Stimulated activated effector memory CD8-positive, alpha-beta T cell treated with anti-CD3 and anti-CD28 coated beads, Interleukin-12 subunit alpha, Interleukin-12 subunit beta, amount 100 ng/mL, for 72 hours (primary cell): Measurements from ENCODE around the gene ACSM2A.
"Not testable (repeated sequence)": the region's sequence is repeated elsewhere in the genome, so short reads cannot be mapped to it uniquely, and the experiment has no call there.

Experiments used
- ATAC-seq: fragments of 150-1000 bp; cut with Tn5 transposase; 2 replicates; pipeline ENCODE4 v1.10.0; 2021
- DNase-seq, 2 donors: peaks; one replicate each; pipeline ENCODE4 v3.0.0; 2021 to 2022; ENCODE audit warnings: low spot score in 2 of 2
- H3K27ac Mint-ChIP-seq: one replicate; pipeline ENCODE4 v1.8.0; 2022; ENCODE audit warnings: mild to moderate bottlenecking, mixed read lengths
- H3K36me3 Mint-ChIP-seq: one replicate; pipeline ENCODE4 v1.8.0; 2022; ENCODE audit warnings: mild to moderate bottlenecking, mixed read lengths
- H3K4me1 Mint-ChIP-seq: one replicate; pipeline ENCODE4 v1.8.0; 2022; ENCODE audit warnings: mixed read lengths
- H3K4me3 Mint-ChIP-seq: one replicate; pipeline ENCODE4 v1.8.0; 2022; ENCODE audit warnings: mild to moderate bottlenecking, mixed read lengths
- H3K9me3 Mint-ChIP-seq: one replicate; pipeline ENCODE4 v1.8.0; 2022; ENCODE audit warnings: mixed read lengths

The ACSM2A gene, protein sequence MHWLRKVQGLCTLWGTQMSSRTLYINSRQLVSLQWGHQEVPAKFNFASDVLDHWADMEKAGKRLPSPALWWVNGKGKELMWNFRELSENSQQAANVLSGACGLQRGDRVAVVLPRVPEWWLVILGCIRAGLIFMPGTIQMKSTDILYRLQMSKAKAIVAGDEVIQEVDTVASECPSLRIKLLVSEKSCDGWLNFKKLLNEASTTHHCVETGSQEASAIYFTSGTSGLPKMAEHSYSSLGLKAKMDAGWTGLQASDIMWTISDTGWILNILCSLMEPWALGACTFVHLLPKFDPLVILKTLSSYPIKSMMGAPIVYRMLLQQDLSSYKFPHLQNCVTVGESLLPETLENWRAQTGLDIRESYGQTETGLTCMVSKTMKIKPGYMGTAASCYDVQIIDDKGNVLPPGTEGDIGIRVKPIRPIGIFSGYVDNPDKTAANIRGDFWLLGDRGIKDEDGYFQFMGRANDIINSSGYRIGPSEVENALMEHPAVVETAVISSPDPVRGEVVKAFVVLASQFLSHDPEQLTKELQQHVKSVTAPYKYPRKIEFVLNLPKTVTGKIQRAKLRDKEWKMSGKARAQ

DNA sequence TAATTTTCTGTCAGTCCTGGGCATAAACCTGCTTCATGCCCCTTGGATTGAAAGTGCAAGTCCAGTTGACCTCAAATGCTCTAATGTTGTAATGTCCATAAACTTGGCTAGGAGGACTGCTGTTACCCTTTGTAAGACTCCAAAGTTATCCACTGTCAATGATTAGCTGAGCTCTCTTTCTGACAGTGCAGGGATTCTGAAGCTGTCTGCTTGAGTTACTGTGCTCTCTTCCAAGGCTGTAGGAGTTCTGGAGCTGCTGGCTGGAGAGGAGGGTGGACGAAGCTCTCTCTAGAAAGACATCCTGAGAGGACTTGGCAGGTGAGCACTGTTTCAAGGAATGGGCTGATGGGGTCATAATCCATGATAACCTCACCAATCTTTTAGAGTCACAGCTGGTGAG, at the start of gene ACSM2A:
Gene ACSM2A (plus strand): TSS at position 158 of the 400 bp plus-strand sequence. CDS start 8,594 bp downstream, outside the sequence.
- not testable (repeated sequence) for H3K4me1 Mint-ChIP-seq, DNase-seq, H3K36me3 Mint-ChIP-seq, H3K9me3 Mint-ChIP-seq, H3K27ac Mint-ChIP-seq, ATAC-seq, H3K4me3 Mint-ChIP-seq

DNA sequence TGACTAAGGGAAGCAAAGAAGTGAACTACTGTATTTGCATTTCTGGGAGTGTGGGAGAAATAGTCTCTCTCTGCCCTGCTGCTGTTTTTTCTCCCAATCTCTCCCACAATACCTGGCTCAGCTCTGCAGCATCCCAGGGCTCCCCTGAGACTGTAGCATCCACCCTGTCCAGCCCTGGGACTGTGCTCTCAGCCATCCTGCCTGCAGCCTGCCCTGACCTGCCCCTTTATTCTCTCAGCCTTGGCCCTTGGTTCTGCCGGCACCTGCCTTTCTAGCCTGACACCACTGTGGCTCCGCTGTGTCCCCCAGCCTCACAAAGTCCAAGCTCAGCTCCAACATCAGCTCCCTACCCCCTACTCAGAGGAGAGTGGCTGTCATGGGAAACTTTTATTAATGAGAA, 48.7 kb upstream of the ACSM2A start:
- Mint-ChIP-seq H3K27ac (no peak overlapping the region), H3K4me3 (no peak overlapping the region), H3K36me3 (no peaks in the 10 kb centered on the region), H3K4me1 (no peaks in the 10 kb centered on the region), H3K9me3 (no peaks in the 10 kb centered on the region)
- ATAC-seq (no peak), DNase-seq (no peak)

DNA sequence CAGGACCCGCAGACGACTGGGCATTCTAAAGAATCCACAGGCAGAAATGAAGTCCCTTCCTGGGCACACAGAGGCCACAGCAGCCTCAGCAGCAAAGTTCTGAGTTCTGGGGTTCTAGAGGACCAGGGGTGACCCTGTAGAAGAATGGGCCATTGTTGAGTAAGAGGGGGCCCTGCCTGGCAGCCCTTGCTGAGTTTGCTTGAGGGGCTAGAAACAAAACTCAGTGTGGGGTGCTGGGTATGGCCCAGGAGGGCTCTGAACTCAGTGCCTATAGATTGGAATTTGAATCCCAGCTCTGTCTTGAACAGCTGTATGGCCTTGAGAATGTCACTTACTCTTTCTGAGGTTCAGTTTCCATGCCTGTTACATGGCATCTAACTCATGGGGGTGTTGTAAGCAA, 46.7 kb upstream of the ACSM2A start, which contains the start of gene PDILT:
Gene PDILT (minus strand): TSS at position 101 of the 400 bp plus-strand sequence. CDS start 5,437 bp downstream, outside the sequence.
- ATAC-seq (no peak), DNase-seq (no peak)
- Mint-ChIP-seq H3K4me3 (no peak within 1 kb of the TSS), H3K27ac (no peak within 1 kb of the TSS), H3K4me1 (no peaks in the 10 kb centered on the region), H3K36me3 (no peaks in the 10 kb centered on the region), H3K9me3 (no peaks in the 10 kb centered on the region)

DNA sequence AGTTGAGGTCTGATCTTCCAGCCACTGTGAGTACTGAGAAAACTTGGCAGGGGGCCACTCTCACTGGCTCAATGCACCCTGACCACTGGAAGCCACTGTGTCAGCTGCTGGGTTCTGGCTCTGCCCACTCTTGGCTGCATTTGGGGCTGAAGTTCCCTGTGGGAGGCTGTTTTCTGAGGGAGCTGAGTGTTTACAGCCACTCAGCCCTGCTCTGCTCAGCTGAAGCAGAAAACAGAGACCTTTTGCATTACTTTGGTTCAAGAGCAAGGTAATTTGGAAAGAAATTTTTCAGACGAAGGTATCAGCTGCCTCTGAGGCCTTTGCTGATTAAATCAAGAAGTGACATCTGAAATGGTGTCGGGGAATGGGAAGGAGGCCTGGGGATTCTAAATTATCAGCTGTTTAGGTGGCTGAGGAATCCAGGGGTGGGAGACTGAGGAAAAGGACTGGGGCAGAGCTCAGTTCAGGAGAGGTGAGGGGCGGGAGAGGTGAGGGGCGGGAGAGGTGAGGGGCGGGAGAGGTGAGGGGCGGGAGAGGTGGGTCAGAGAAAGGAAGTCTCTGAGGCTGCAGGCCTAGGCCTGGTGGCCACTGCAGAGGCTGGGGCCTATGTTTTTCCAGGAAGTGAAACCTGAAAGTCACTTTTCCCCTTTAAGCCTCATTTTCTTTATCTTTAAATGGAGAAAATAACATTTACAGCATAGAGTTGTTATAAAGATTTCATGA, 41.8 kb upstream of the ACSM2A start, which contains the start of gene ACSM5:
Gene ACSM5 (plus strand): TSS at position 137 of the 723 bp plus-strand sequence. CDS start 1,951 bp downstream, outside the sequence.
- H3K9me3 Mint-ChIP-seq: no peaks in the 10 kb centered on the region
- H3K27ac Mint-ChIP-seq: no peak within 1 kb of the TSS
- H3K4me3 Mint-ChIP-seq: no peak within 1 kb of the TSS
- DNase-seq: no peak
- no peaks in the 10 kb centered on the region for H3K36me3 Mint-ChIP-seq
- no peak for ATAC-seq
- H3K4me1 Mint-ChIP-seq: no peaks in the 10 kb centered on the region

DNA sequence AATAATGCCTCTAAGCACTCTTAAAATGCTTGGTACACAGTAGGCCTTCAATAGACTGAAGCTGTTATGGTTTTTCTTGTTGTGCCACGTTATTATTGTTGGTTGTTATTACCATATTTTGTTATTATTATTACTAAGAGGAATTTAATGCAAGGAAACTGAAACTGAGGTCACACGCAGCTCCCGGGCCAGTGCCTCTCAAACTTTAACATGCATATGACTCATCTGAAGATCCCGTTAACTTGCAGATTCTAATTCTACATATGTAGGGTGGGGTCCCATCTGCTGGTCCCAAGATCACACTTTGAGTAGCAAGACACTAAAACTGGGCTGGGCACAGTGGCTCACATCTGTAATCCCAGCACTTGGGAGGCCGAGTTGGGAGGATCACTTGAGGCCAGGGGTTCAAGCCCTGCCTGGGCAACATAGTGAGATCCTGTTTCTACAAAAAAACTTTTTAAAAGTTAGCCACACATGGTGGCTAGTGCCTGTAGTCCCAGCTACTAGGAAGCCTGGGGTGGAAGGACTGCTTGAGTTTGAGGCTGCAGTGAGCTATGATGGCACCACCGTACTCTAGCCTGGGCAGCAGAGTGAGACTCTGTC, 41.1 kb upstream of the ACSM2A start:
- no peak for ATAC-seq
- no peaks in the 10 kb centered on the region for H3K36me3 Mint-ChIP-seq
- no peak for DNase-seq
- no peak overlapping the region for H3K4me3 Mint-ChIP-seq
- no peaks in the 10 kb centered on the region for H3K4me1 Mint-ChIP-seq
- H3K9me3 Mint-ChIP-seq: no peaks in the 10 kb centered on the region
- H3K27ac Mint-ChIP-seq: no peak overlapping the region

GRCh38 chr16:20411055-20411454, 40.3 kb upstream of the ACSM2A start:
- H3K4me1 Mint-ChIP-seq: no peaks in the 10 kb centered on the region
- no peaks in the 10 kb centered on the region for H3K36me3 Mint-ChIP-seq
- ATAC-seq (no peak), DNase-seq (no peak)
- no peak overlapping the region for H3K27ac Mint-ChIP-seq
- H3K4me3 Mint-ChIP-seq: no peak overlapping the region
- no peaks in the 10 kb centered on the region for H3K9me3 Mint-ChIP-seq

GRCh38 chr16:20415541-20415940, 35.8 kb upstream of the ACSM2A start:
- no peak overlapping the region for H3K27ac Mint-ChIP-seq
- H3K36me3 Mint-ChIP-seq: no peaks in the 10 kb centered on the region
- no peaks in the 10 kb centered on the region for H3K9me3 Mint-ChIP-seq
- DNase-seq (no peak), ATAC-seq (no peak)
- no peak overlapping the region for H3K4me3 Mint-ChIP-seq
- no peaks in the 10 kb centered on the region for H3K4me1 Mint-ChIP-seq

- not testable (repeated sequence) for H3K27ac Mint-ChIP-seq, ATAC-seq, DNase-seq, H3K9me3 Mint-ChIP-seq, H3K36me3 Mint-ChIP-seq, H3K4me3 Mint-ChIP-seq, H3K4me1 Mint-ChIP-seq
These were observed 32.2 kb upstream of the ACSM2A start for GRCh38 chr16:20419093-20419492.

- not testable (repeated sequence) for H3K4me3 Mint-ChIP-seq
These were observed 29.6 kb upstream of the ACSM2A start for GRCh38 chr16:20421748-20422147.

GRCh38 chr16:20423772-20424128, 27.6 kb upstream of the ACSM2A start:
- not testable (repeated sequence) for H3K4me3 Mint-ChIP-seq

More at GRCh38 chr16:20421748-20422147, 29.6 kb upstream of the ACSM2A start:
- H3K36me3 Mint-ChIP-seq, H3K9me3 Mint-ChIP-seq, H3K27ac Mint-ChIP-seq, DNase-seq, ATAC-seq, H3K4me1 Mint-ChIP-seq: not testable (repeated sequence)

GRCh38 chr16:20424129-20424866, 27.0 kb upstream of the ACSM2A start:
- Mint-ChIP-seq H3K9me3 (peaks cover 5% of the 10 kb centered on the region), H3K36me3 (no peaks in the 10 kb centered on the region), H3K4me3 (no peak overlapping the region), H3K27ac (no peak overlapping the region), H3K4me1 (no peaks in the 10 kb centered on the region)
- ATAC-seq (no peak), DNase-seq (no peak)

More at GRCh38 chr16:20423772-20424128, 27.6 kb upstream of the ACSM2A start:
- H3K4me1 Mint-ChIP-seq, H3K27ac Mint-ChIP-seq, ATAC-seq, H3K36me3 Mint-ChIP-seq, H3K9me3 Mint-ChIP-seq, DNase-seq: not testable (repeated sequence)

- ATAC-seq, H3K27ac Mint-ChIP-seq, H3K4me3 Mint-ChIP-seq, H3K4me1 Mint-ChIP-seq, DNase-seq, H3K36me3 Mint-ChIP-seq, H3K9me3 Mint-ChIP-seq: not testable (repeated sequence)
These were observed 23.9 kb upstream of the ACSM2A start for GRCh38 chr16:20427401-20427797.

- not testable (repeated sequence) for H3K36me3 Mint-ChIP-seq, H3K27ac Mint-ChIP-seq, DNase-seq, H3K4me1 Mint-ChIP-seq, ATAC-seq, H3K9me3 Mint-ChIP-seq, H3K4me3 Mint-ChIP-seq
These were observed 21.8 kb upstream of the ACSM2A start for GRCh38 chr16:20429499-20429898.

GRCh38 chr16:20430480-20430879, 20.8 kb upstream of the ACSM2A start:
- not testable (repeated sequence) for H3K9me3 Mint-ChIP-seq, ATAC-seq, H3K27ac Mint-ChIP-seq, DNase-seq, H3K4me3 Mint-ChIP-seq, H3K36me3 Mint-ChIP-seq, H3K4me1 Mint-ChIP-seq
